Retina (tissue), 1 donor: ENCODE data around the gene ISL2.
A peak's percentile ranks its signal among the peaks of the same experiment; 100 is the strongest.

Experiments used
- DNase-seq: peaks from one replicate; pipeline ENCODE4 v3.0.0-alpha.2; 2016

Gene ISL2

DNA sequence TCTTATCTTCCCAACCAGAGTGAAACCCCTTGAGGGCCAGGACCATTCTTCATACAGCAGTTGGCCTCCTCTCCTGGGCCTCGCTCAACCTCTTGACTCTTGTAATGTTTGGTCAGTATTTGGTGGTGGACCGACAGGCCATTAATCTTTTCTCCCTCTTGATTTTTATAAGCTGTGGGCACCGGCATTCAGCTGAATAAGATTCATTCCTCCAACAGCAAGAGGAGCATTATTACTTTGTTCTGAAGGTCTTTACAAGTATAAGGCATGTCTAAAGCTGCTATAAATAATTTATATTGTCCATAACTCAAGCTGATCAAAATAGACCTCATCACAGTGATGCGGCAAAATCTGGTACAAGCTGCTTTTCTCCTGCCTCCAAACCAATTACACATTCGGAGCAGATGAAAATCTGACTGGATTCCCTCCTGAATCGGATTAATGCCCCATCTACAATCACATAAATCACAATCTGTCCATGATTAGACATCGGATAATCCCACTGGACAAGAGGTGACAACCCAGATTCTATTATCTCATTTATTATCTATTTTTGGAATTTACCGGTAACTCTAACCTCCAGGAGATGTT lies 8.4 kb upstream of the ISL2 start:
- no peak for DNase-seq

GRCh38 chr15:76328958-76329357 lies 7.6 kb upstream of the ISL2 start:
- no peak for DNase-seq

GRCh38 chr15:76330080-76330680 lies 6.4 kb upstream of the ISL2 start:
- peak; percentile 42 for DNase-seq

DNA sequence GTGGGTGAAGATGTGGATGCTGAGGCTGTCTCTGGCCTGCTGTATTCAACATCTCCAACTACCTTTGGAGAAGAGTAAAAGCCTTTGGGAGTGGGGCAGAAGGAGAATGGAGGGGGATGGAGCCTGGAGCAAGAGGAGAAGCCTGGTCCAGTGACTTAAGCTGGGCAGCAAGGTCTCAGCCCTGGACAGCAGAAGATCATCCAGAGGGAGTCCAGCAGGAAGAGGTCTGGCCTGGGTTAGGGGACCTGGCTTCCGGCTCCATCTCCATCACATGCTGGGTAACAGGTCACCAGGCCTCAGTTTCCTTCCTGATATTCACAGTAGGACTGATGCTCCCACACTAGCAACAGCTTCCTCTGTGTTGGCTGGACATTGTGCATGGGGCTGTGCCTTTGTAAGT lies 3.8 kb upstream of the ISL2 start:
- no peak for DNase-seq

DNA sequence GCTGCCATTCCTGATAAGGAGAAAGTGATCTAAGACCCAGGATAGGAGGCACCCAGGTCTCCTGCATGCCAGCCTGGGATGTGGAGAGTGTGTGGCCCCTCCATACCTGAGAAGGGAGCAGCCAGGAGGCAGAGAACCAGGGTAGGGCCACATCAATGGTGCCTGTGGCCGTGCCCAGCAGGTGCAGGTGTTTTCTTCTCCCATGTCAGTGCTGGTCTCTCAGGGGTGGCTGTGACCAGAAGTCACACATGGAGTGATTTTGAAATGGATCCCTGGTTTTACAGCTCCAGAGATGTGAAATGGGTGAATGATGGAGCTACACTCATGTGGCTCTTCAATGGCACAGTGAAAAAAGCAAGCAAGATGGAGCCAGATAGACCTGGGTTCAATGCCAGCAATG lies 3.3 kb upstream of the ISL2 start:
- DNase-seq, result no peak

DNA sequence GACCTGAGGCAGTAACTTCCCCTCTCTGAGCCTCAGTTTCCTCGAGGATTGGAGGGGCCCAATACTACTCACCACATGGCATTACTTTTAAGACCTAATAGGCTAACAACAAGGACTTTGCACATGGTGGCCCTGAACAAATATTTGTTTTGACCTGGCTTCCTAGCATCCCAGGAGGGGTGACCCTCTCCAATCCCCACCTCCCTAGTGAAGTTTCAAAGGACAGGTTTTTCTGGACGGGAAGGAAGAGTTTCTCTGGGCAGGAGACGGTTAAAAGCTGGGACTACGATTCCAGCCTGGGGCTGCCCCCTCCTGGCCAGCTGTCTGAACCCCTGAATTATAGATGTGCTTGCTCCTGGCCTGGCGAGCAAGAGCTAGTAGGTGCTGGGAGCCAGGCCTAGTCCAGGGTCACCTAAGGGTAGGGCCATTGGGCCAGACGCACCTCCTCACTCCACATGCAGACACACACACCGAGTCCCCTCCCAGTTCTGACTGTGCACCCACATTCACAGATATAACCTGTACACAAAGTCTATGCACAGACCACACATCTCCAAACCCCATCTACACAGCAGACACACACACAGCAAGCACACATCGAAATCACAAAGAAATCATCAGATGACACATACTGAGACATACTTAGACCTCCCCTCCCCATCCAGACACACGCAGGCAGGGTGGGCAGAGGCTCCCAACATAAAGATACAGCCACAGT lies 2.7 kb upstream of the ISL2 start:
- peak; percentile 53 for DNase-seq

- DNase-seq, result no peak
Measured at GRCh38 chr15:76334438-76335306, 1.9 kb upstream of the ISL2 start.

- DNase-seq, result peak; percentile 84
Measured at GRCh38 chr15:76335307-76336253, 993 bp upstream of the ISL2 start.

GRCh38 chr15:76337059-76337695 lies 604 bp downstream of the ISL2 start:
- DNase-seq, result peak; percentile 80

GRCh38 chr15:76337696-76338485 lies 1.3 kb downstream of the ISL2 start:
- DNase-seq, result peak; percentile 82

- DNase-seq, result peak; percentile 73
Measured at GRCh38 chr15:76338486-76339304, 2.1 kb downstream of the ISL2 start.

DNA sequence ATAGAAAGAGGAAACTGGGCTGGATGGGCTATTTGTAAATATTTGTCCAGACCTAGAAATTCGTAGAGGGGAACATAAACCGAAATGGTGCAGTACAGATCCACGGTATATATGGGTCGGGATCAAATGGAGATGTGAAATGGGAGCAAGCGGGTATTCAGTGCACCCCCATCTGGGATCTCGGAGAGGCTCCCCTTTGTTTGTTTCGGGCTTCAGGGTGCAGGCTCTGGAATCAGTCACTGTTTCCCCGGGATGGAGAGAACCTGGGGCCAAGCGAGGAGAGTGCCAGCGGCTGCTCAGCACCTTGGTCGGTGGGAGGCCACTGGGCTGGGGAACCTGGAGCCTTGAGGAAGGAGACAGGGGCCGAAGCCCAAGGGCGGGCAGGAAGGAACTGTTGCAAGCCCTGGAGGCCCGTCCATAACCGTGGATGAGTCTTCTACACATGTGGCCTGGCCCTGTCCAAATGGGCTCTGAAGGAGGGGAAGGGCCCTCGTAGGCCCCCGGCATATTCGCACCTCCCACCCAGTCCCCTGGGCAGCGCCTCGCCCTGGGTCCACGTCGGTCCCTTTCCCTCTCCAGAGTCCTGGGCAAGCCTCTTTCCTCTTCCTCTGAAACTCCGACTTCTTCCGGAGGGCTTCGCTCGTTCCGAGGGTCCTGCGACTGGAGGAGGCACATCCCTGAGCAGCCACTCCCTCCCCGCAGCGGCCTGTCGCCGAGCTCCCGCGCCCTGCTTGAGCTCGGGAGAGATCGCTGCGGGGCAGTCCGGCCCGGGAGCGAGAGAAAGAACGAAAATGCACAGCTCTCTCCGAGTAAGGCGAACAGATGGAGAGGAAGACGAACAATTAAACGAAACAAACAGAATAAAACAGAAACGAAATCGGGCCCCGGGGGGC lies 3.0 kb downstream of the ISL2 start:
- peak; percentile 86 for DNase-seq

DNA sequence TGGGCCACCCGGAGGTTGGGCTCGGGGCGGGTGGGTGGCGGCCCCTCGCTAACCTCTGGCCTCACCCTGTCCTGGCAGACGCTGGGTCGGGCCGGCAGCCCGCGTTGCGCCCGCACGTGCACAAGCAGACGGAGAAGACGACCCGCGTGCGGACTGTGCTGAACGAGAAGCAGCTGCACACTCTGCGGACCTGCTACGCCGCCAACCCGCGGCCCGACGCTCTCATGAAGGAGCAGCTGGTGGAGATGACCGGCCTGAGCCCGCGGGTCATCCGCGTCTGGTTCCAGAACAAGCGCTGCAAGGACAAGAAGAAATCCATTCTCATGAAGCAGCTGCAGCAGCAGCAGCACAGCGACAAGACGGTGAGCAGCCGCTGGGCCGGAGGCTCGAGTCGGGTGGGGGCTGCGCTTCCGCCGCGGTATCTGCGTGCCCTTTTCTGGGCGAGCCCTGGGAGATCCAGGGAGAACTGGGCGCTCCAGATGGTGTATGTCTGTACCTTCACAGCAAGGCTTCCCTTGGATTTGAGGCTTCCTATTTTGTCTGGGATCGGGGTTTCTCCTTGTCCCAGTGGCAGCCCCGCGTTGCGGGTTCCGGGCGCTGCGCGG lies 3.7 kb downstream of the ISL2 start:
- DNase-seq, result peak; percentile 91

- peak; percentile 75 for DNase-seq
Measured at GRCh38 chr15:76340803-76341365, 4.3 kb downstream of the ISL2 start.

- DNase-seq, result peak; percentile 77
Measured at GRCh38 chr15:76341366-76342057, 4.9 kb downstream of the ISL2 start.

DNA sequence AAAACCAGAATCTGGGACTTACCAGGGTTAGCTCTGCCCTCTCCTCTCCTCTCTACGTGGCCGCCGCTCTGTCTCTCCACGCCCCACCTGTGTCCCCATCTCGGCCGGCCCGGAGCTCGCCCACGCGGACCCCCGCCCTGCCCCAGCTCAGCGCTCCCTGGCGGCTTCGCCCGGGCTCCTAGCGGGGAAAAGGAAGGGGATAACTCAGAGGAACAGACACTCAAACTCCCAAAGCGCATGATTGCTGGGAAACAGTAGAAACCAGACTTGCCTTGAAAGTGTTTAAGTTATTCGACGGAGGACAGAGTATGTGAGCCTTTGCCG lies 5.4 kb downstream of the ISL2 start:
- no peak for DNase-seq

DNA sequence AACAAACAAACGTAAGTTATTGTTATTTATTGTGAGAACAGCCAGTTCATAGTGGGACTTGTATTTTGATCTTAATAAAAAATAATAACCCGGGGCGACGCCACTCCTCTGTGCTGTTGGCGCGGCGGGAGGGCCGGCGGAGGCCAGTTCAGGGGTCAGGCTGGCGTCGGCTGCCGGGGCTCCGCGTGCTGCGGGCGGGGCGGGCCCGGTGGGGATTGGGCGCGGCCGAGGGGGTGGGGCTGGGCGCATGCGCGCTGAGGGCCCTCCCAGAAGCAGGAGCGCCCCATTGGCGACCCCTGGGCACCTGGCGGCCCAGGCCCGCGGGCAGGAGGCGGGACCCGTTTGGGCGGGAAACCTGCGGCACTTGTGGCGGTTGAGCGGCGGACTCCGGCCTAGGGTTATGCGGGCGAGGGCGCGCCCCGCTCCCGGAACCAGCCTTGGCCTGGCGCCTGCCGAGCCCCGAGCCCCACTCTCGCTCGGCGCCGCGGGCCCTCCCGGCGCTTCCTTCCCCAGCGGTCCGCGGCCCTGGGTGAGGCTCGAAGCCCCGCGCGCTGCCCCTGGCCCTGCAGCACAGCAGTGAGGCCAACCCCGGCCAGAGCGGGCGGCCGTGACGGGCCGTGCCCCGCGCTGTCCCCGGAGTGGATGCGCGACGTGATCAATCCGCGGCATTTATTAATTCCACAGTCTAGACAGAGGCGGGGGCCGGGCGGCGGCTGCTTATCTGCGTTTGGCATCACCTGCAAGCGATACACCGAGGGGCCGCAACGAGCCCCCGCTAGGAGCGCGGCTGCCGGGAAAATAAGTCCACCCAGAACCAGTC lies 6.0 kb downstream of the ISL2 start:
- peak; percentile 72 for DNase-seq
